C1 segment of cervical spinal cord (tissue), 14 donors: ENCODE results near the gene ARHGAP9.
"Not testable (repeated sequence)": the region's sequence is repeated elsewhere in the genome, so short reads cannot be mapped to it uniquely, and the experiment has no call there.

ENCODE experiments used
- DNase-seq, 14 donors: peaks; one replicate each; lab custom pipeline; 2025; lab: John Stamatoyannopoulos, UW

The ARHGAP9 gene

DNA sequence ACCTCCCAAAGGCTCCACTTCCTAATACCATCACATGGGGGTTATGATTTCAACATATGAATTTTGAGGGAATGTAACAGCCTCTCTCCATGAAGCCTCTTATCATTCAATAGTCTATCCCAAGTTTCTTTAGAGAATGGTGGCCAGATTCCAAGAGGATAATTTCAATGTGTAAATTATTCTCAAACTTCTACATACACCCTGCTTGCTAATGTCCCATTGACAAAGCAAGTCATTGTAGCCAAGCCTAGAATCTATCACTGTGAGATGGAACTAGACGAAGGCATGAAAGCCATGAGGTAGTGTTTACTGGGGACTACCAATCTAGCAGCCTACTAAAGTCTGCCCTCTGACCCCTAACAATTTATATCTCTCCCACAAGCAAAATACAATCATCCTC lies 41.3 kb downstream of the ARHGAP9 start:
- DNase-seq: no peak

DNA sequence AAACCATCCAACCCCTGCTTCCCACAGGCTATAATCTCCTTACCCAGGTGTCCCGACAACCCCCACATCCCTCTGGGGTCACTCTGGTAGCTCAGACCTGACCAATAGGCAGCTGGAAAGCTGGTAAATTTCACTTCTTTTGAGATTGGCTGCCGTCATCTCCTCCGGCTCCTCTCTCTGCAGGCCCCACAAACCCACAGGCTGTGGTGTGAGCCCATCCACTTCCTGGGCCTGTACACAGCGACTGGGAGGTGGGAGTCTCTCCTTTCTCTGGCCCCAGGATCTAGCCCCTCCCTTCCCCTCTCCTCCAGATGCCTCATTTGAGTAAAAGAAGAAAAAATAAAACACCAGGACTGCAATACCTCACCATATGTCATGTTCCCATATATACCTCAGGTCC lies 44.4 kb downstream of the ARHGAP9 start:
- DNase-seq: no peak

DNA sequence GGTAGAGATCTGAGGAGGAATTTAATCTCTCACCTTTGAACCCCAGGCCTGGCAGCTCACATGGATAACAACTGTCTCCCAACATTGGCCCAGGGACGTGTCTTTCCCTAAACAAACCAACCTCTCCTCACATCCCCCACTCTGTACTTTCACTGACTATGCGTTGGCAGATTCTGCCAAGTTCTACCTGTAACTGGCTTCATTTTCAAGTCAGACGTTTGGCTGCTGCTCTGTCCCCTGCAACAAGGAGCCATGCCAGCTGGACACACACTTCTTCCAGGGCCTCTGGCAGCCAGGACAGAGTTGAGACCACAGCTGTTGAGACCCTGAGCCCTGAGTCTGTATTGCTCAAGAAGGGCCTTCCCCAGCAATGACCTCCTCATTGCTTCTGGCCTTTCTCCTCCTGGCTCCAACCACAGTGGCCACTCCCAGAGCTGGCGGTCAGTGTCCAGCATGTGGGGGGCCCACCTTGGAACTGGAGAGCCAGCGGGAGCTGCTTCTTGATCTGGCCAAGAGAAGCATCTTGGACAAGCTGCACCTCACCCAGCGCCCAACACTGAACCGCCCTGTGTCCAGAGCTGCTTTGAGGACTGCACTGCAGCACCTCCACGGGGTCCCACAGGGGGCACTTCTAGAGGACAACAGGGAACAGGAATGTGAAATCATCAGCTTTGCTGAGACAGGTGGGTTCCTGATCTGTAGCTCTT lies 45.0 kb downstream of the ARHGAP9 start, which contains the start of gene INHBC:
TSS of gene INHBC (plus strand) at position 268 of the 707 bp plus-strand sequence. CDS start at position 371, 103 bp downstream.
- DNase-seq: no peak

DNA sequence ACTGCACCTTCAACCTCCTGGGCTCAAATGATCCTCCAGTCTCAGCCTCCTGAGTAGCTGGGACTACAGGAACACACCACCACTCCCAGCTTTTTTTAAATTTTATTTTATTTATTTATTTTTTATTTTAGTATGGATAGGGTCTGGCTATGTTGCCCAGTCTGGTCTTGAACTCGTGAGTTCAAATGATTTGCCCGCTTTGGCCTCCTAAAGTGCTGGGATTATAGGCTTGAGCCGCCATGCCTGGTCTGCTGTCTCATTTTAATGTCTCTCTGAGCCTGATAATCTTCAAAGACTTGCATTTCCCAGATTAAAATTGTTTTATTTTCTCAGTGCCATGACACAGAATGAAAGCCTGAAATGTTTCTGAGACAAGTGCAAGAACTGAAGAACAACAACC lies 46.3 kb downstream of the ARHGAP9 start:
- no peak for DNase-seq

DNA sequence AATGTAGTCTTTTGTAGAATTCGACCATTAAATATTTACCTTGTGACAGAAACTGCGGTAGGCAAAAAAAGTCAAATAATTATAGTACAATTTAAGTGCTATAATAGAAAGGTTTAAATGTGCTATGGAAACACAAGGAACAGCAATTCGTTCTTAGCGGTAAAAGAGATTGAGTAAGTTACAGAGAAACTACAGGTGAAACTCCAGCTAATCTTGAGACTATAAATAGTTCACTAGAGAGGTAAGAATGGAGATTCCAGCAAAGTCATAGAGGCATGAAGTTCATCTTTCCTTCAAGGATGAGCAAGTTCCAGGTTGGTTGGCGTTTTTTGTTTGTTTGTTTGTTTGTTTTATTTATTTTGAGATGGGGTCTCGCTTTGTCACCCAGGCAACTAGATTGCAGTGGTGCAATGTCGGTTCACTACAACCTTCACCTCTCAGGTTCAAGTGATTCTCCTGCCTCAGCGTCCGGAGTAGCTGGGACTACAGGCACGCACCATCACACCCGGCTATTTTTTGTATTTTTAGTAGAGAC lies 47.9 kb downstream of the ARHGAP9 start:
- no peak for DNase-seq

DNA sequence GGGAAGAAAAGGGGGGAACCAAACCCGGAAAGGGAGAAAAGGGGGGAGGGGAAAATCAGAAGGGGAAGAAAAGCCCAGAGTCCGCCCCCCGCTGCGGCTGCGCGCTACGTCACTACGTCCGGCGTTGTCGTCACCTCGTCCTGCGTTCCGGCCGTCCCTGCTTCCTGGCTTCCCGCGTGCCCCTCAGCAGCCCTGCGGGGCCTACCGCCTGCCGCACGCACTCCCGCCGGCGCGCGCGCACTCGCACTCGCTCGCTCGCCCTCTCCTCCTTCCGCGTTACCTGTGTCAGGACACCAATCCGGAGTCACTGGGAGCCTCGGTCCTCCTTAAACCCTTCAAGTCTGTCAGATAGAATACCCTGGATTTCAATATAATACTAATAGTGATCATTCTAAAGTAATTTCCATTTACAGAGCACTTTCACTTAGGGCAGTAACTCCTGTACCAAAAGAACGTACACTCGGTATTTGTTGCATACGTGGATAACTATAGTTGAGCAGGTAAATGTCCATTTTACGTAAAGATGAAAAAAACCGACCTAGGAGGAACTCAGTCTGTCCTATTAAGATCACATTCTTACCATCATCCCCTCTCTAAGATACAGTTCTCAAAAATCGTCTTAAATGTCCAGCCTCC lies 48.6 kb downstream of the ARHGAP9 start, which contains the start of gene R3HDM2:
TSS of gene R3HDM2 (minus strand) at position 113 of the 636 bp plus-strand sequence. CDS start 120,615 bp downstream, outside the sequence.
- peak; percentile 54 to 94 (median 88) for DNase-seq

DNA sequence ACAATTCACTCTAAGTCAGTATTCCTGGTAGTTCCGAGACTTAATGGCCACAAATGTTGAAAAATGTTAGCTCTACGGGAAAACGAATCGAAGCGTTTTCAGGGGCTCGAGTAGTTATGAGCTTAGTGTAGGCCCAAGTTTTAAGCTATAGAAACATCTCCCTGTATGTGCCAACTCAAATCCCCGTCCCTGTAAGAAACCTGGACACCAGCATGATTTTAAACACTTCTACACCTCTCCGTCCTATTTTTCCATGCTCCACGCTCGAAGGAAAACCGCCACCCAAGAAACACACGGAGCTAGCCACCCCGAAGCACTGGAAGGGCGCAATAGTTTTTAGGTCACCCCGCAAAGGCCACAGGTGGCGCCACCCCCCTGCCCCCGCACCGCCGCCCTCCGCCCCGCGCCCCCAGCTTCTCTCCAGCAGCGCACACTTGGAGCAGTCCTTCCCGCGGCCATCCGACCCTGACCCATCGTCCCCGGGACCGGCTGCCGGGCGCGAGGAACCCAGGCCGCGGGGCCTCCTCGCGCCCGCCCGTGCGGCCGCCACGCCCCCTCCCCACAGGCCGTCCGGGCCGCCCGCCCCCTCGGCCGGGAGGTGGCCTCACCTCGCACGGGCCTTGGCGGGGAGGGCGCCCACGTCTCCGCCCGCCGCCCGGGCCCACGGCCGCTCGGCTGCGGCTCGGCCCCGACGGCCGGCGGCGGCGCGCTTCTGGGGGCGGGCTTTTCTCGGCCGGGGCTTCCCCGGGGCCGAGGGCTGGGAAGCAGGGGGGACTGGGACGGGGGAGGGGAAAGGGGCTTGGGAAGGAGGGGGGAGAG lies 49.3 kb downstream of the ARHGAP9 start:
- peak in 9 of 14 donors; percentile 21 to 72 (median 50) for DNase-seq

DNA sequence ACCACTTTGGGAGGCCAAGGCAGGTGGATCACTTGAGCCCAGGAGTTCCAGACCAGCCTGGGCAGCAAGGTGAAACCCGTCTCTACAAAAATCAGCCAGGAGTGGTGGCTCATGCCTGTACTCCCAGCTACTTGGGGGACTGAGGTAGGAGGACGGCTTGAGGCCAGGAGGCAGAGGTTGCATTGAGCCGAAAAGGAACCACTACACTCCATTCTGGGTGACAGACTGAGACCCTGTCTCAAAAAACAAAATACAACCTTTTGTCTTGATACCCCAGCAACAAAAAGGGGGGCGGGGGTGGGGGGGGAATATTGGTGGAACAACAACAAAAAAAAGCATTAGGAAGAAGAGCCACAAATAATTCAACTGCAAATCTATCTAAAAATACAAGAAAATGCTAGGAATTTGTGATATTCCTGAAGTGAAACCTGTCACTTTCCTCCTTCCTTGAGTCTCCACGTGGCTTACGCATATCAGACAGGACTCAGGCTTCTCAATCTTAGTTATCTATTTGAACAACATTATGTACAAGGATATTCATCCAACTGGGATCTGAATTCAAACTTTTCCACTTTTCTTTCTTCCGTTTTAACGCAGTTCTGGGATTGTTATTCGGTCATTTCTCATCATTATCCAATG lies 50.1 kb downstream of the ARHGAP9 start:
- DNase-seq: no peak

DNA sequence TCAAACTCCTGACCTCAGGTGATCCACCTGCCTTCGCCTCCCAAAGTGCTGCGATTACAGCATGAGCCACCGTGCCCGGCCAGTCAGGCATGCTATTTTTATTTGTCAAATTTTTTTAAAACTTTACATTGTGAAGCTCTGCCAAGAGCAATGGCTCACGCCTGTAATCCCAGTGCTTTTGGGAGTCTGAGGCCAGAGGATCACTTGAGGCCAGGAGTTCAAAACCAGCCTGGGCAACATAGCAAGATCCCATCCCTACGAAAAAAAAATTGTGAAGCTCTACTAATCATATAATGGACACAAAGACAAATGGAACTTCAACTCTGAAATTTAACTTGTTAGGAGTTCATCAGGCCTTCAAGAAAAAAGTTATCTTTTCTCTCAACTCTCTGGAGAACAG lies 50.7 kb downstream of the ARHGAP9 start:
- no peak for DNase-seq

DNA sequence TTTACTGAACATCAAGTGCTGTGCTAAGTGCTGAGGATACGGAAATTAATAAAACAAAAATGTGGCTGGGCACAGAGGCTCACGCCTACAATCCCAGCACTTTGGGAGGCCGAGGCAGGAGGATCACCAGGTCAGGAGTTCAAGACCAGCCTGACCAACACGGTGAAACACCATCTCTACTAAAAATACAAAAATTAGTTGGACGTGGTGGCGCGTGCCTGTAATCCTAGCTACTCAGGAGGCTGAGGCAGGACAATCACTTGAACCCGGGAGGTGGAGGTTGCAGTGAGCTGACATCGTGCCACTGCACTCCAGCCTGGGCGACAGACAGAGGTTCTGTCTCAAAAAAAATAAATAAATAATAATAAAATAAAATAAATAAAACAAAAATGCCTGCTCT lies 52.7 kb downstream of the ARHGAP9 start:
- DNase-seq: not testable (repeated sequence)
